C4-2B (cell line): ENCODE results near the gene CYFIP2.

Experiments
- CTCF ChIP-seq: fragments of 450-650 bp; conservative IDR thresholded peaks from 2 replicates; pipeline ENCODE4 v1.5.1; 2017; ENCODE audit warnings: mild to moderate bottlenecking
- ZFX ChIP-seq: fragments of 450-650 bp; IDR thresholded peaks from 2 replicates; pipeline ENCODE4 v1.6.1; 2017

GRCh38 chr5:157245476-157245875 lies 20.4 kb upstream of the CYFIP2 start:
- TF ChIP-seq CTCF (no peak), ZFX (no peak)
